ENCODE data around the gene PEAK1. TPM values are rescaled to one million over a fixed set of nuclear protein-coding genes. Genes with fewer than 3 reads are reported as not detected.

Gene PEAK1
- total and polyA plus RNA-seq, 10 of the 15 experiments (the other 5 are each of a cell fraction or from before 2014, with no cell fraction given) = 0.62 to 24.2 (median 11.2) TPM

GRCh38 chr15:77167406-77167805 is 252.5 kb downstream of the PEAK1 start:
- intact Hi-C loops (cut with micrococcal nuclease; ENCODE audit: unreplicated experiment) = no loop called here
- no peak overlapping the region for H3K27ac ChIP-seq (ENCODE audit: control insufficient read depth, insufficient read depth)
- POLR2A ChIA-PET = no interaction called here
- RAD21 ChIA-PET (ENCODE audit: unreplicated experiment) = interaction anchor here (1.3 kb wide), 1 partner anchor 14 kb away, joined by 3 read pairs; no protein-coding TSS in a partner anchor
- no peaks in the 10 kb centered on the region for H3K79me2 ChIP-seq (ENCODE audit: control insufficient read depth, insufficient read depth, low read length)
- H3K9me3 ChIP-seq (replicated peaks; ENCODE audit: control insufficient read depth, insufficient read depth, low read length) = no peaks in the 10 kb centered on the region
- FAIRE-seq (no peak), DNase-seq (ENCODE audit: low read depth, low spot score) (no peak), ATAC-seq (no peak)
- no peak overlapping the region for H3K4me3 ChIP-seq
- H2AFZ ChIP-seq (ENCODE audit: control insufficient read depth, low read depth, low read length) = no peak overlapping the region
- no peaks in the 10 kb centered on the region for H4K20me1 ChIP-seq (ENCODE audit: control insufficient read depth, insufficient read depth)
- CTCF ChIA-PET = interaction anchor here (2.1 to 4.5 kb wide), 2 partner anchors 12 to 48 kb away, joined by 8 to 25 read pairs; no protein-coding TSS in a partner anchor
- SMC1A ChIA-PET (ENCODE audit: uncharacterized antibody, unreplicated experiment) = interaction anchor here (1.2 to 4.6 kb wide), 5 partner anchors 13 to 205 kb away, joined by 3 to 25 read pairs (median 6); no protein-coding TSS in a partner anchor
- no peaks in the 10 kb centered on the region for H3K4me1 ChIP-seq (ENCODE audit: control insufficient read depth, insufficient read depth, low read length)
- H3K27me3 ChIP-seq (replicated peaks in 1 of 2; ENCODE audit: control insufficient read depth in 2 of 2, insufficient read depth in 2 of 2, low read length in 1 of 2) = no peaks in the 10 kb centered on the region
- in situ Hi-C loops (cut with MboI) = no loop called here
- no peak overlapping the region for H3K4me2 ChIP-seq (ENCODE audit: control insufficient read depth, insufficient read depth)
- H3K9ac ChIP-seq (ENCODE audit: control insufficient read depth, insufficient read depth, low read length) = no peak overlapping the region
- BruUV-seq (replicated peaks) = no TSS peak
- H3K36me3 ChIP-seq (ENCODE audit: control insufficient read depth in 2 of 2, insufficient read depth in 2 of 2, low read length in 1 of 2) = no peaks in the 10 kb centered on the region
- WGBS (ENCODE audit: insufficient coverage, insufficient replicate concordance, low lambda C conversion rate, missing lambda C conversion rate) = 79% methylated on average over 3 of the region's 3 CpGs
- TF ChIP-seq ASH2L (IDR thresholded peaks at IDR 0.05; ENCODE audit: borderline replicate concordance, low read depth) (no peak), HDGF (IDR thresholded peaks at IDR 0.05) (no peak), CHD4 (IDR thresholded peaks at IDR 0.05) (no peak), TCF3 (IDR thresholded peaks at IDR 0.05; ENCODE audit: borderline replicate concordance, insufficient read depth, low read depth, low read length) (no peak), LARP7 (IDR thresholded peaks at IDR 0.05) (no peak), EP300 (IDR thresholded peaks at IDR 0.05; ENCODE audit: borderline replicate concordance in 1 of 2, control insufficient read depth in 1 of 2, low read depth in 2 of 2, low read length in 2 of 2) (no peak), KAT2A (conservative IDR thresholded peaks at IDR 0.05; ENCODE audit: control insufficient read depth, low read depth, low read length) (no peak), E4F1 (IDR thresholded peaks at IDR 0.05; ENCODE audit: borderline replicate concordance, partially characterized antibody) (no peak), IRF4 (IDR thresholded peaks at IDR 0.05; ENCODE audit: low read depth, low read length) (no peak), NR2F1 (conservative IDR thresholded peaks at IDR 0.05) (no peak), ZNF384 (IDR thresholded peaks at IDR 0.05; ENCODE audit: borderline replicate concordance, low read depth, low read length) (no peak), BCLAF1 (IDR thresholded peaks at IDR 0.05) (no peak), FOXK2 (IDR thresholded peaks at IDR 0.05) (no peak), NBN (IDR thresholded peaks at IDR 0.05) (no peak), STAT1 (conservative IDR thresholded peaks at IDR 0.05) (no peak), RB1 (IDR thresholded peaks at IDR 0.05; ENCODE audit: borderline replicate concordance) (no peak), CEBPB (IDR thresholded peaks at IDR 0.05; ENCODE audit: borderline replicate concordance in 1 of 2, low read depth in 2 of 2, low read length in 2 of 2) (no peak), TBL1XR1 (IDR thresholded peaks at IDR 0.05; ENCODE audit: low read depth, low read length) (no peak)

Data from GM12878 (cell line).